Breast epithelium (tissue), 4 donors: ENCODE data around the gene TNFRSF6B. TPM values are rescaled to one million over a fixed set of nuclear protein-coding genes. Genes with fewer than 3 reads are reported as not detected.

Source experiments
- DNase-seq, 2 donors: peaks; one replicate each; pipeline ENCODE4 v3.0.0-alpha.2; 2019; ENCODE audit warnings: low spot score in 2 of 2
- H3K27ac ChIP-seq, 2 donors: fragments of 200-600 bp; sonication (generic) in 1 of 2; one replicate each; pipeline ENCODE4 v1.5.1; 2016 to 2019; ENCODE audit warnings: mild to moderate bottlenecking in 1 of 2
- H3K27me3 ChIP-seq, 2 donors: fragments of 200-600 bp; sonication (generic) in 1 of 2; one replicate each; pipeline versions ENCODE4 v1.5.1 to v1.6.0; 2017 to 2019; ENCODE audit warnings: control low read depth in 1 of 2, mild to moderate bottlenecking in 1 of 2
- H3K36me3 ChIP-seq: fragments of 200-600 bp; one replicate; pipeline ENCODE4 v1.5.1; 2019
- H3K4me1 ChIP-seq, 2 donors: fragments of 200-600 bp; sonication (generic); one replicate each; pipeline ENCODE4 v1.5.1; 2016 to 2019; ENCODE audit warnings: control low read depth in 1 of 2
- H3K4me3 ChIP-seq, 3 donors: fragments of 200-600 bp; sonication (generic); 1 replicate in 2 of 3; 2 replicates in 1 of 3; pipeline ENCODE4 v1.5.1; 2016 to 2019; ENCODE audit warnings: mild to moderate bottlenecking in 3 of 3, moderate library complexity in 2 of 3
- H3K9me3 ChIP-seq, 2 donors: fragments of 200-600 bp; sonication (generic) in 1 of 2; one replicate each; pipeline ENCODE4 v1.5.1; 2016 to 2019; ENCODE audit warnings: control low read depth in 1 of 2
- CTCF ChIP-seq, 3 donors: fragments of 450-650 bp; IDR thresholded peaks; one replicate each; pipeline ENCODE4 v1.5.1; 2016 to 2017; ENCODE audit warnings: antibody characterized with exemption in 3 of 3, mild to moderate bottlenecking in 3 of 3, moderate library complexity in 3 of 3
- POLR2A ChIP-seq: fragments of 450-650 bp; IDR thresholded peaks from one replicate; pipeline ENCODE4 v1.6.1; 2016; ENCODE audit warnings: antibody characterized with exemption, mild to moderate bottlenecking, moderate library complexity
- POLR2AphosphoS5 ChIP-seq, 3 donors: sonication (generic); formaldehyde crosslinking; IDR thresholded peaks; one replicate each; pipeline ENCODE4 v1.6.1; 2017; ENCODE audit warnings: antibody characterized with exemption in 3 of 3
- intact Hi-C: fragments of 100-400 bp; cut with DNase I; formaldehyde crosslinking; loops from one replicate; pipeline ENCODE4 v1.15.1; 2023; ENCODE audit warnings: low total_unique reads
- total RNA-seq, 3 donors: library from RNA; depleted of rRNA; stranded (reverse); fragments of >200 nt; gene quantifications; one replicate each; pipeline ENCODE4 v1.1.0, GENCODE V29; 2016

The TNFRSF6B gene
- total RNA-seq, 3 donors from 2014 or later: 2.8 to 40.0 (median 7.4) TPM

GRCh38 chr20:63736893-63737694, 40.6 kb downstream of the TNFRSF6B start:
- TF ChIP-seq POLR2A: no peak
- TF ChIP-seq CTCF (IDR thresholded peaks at IDR 0.05): no peak
- TF ChIP-seq POLR2AphosphoS5 (IDR thresholded peaks at IDR 0.05): no peak
- H3K9me3 ChIP-seq: no peaks in the 10 kb centered on the region
- H3K36me3 ChIP-seq: no peaks in the 10 kb centered on the region
- peak overlapping the region in 1 of 2 donors; percentile 7 for H3K27ac ChIP-seq
- intact Hi-C loops: no loop called here
- H3K4me1 ChIP-seq: peaks cover 26 to 27% of the 10 kb centered on the region in 2 donors
- no peaks in the 10 kb centered on the region for H3K27me3 ChIP-seq
- peak overlapping the region; percentile 9 to 89 (median 40) for H3K4me3 ChIP-seq
- DNase-seq: no peak

GRCh38 chr20:63737695-63737944, 41.2 kb downstream of the TNFRSF6B start:
- H3K27ac ChIP-seq: no peak overlapping the region
- H3K36me3 ChIP-seq: no peaks in the 10 kb centered on the region
- no peak for DNase-seq
- H3K4me1 ChIP-seq: peaks cover 26 to 31% of the 10 kb centered on the region in 2 donors
- H3K9me3 ChIP-seq: no peaks in the 10 kb centered on the region
- intact Hi-C loops: no loop called here
- peak overlapping the region; percentile 9 to 89 (median 40) for H3K4me3 ChIP-seq
- TF ChIP-seq POLR2AphosphoS5 (IDR thresholded peaks at IDR 0.05): no peak
- TF ChIP-seq POLR2A: no peak
- TF ChIP-seq CTCF (IDR thresholded peaks at IDR 0.05): no peak
- no peaks in the 10 kb centered on the region for H3K27me3 ChIP-seq

- DNase-seq: no peak
- H3K27me3 ChIP-seq: no peaks in the 10 kb centered on the region
- H3K4me1 ChIP-seq: peaks cover 26 to 31% of the 10 kb centered on the region in 2 donors
- H3K27ac ChIP-seq: peak overlapping the region; percentile 79 to 93
- intact Hi-C loops: no loop called here
- no peaks in the 10 kb centered on the region for H3K9me3 ChIP-seq
- H3K4me3 ChIP-seq: peak overlapping the region; percentile 9 to 89 (median 57)
- no peak for TF ChIP-seq POLR2A
- no peak for TF ChIP-seq POLR2AphosphoS5 (IDR thresholded peaks at IDR 0.05)
- TF ChIP-seq CTCF (IDR thresholded peaks at IDR 0.05): no peak
- no peaks in the 10 kb centered on the region for H3K36me3 ChIP-seq
Measured at GRCh38 chr20:63737945-63738686, 41.7 kb downstream of the TNFRSF6B start.

- Histone ChIP-seq H3K27ac (peak overlapping the region; percentile 79 to 93), H3K4me1 (peaks cover 26 to 31% of the 10 kb centered on the region in 2 donors), H3K4me3 (peak overlapping the region; percentile 51 to 89 (median 57)), H3K27me3 (no peaks in the 10 kb centered on the region), H3K36me3 (no peaks in the 10 kb centered on the region), H3K9me3 (no peaks in the 10 kb centered on the region)
- TF ChIP-seq CTCF (IDR thresholded peaks at IDR 0.05) (no peak), POLR2AphosphoS5 (IDR thresholded peaks at IDR 0.05) (no peak), POLR2A (no peak)
- intact Hi-C loops: no loop called here
- DNase-seq: peak in 1 of 2 donors; percentile 82
Measured at GRCh38 chr20:63738687-63739129, 42.3 kb downstream of the TNFRSF6B start.
